Measurements from ENCODE around the gene PRKCE. TPM values are rescaled to one million over a fixed set of nuclear protein-coding genes. Genes with fewer than 3 reads are reported as not detected.

PRKCE gene
- total and polyA plus RNA-seq, 2 donors (not counting 3 experiments of a cell fraction or from before 2014, with no cell fraction given), result 27.9 to 33.9 TPM

- no peak overlapping the region for H3K4me2 ChIP-seq (ENCODE audit: insufficient read depth, low read length)
- DNase-seq (ENCODE audit: low read depth, low spot score), result no peak
Measured at GRCh38 chr2:46036929-46037328, 385.5 kb downstream of the PRKCE start.

More at GRCh38 chr2:46036929-46037328, 385.5 kb downstream of the PRKCE start:
- H3K36me3 ChIP-seq (ENCODE audit: control insufficient read depth in 2 of 2, extremely low read depth in 1 of 2, insufficient read depth in 2 of 2, low read length in 2 of 2), result no peaks in the 10 kb centered on the region
- no peaks in the 10 kb centered on the region for H3K79me2 ChIP-seq (ENCODE audit: control insufficient read depth, insufficient read depth, low read length)
- H3K9ac ChIP-seq (replicated peaks; ENCODE audit: extremely low read depth, insufficient read depth, low read length), result no peak overlapping the region
- H4K20me1 ChIP-seq (replicated peaks; ENCODE audit: control insufficient read depth, extremely low read depth, insufficient read depth, low read length), result no peaks in the 10 kb centered on the region
- TF ChIP-seq POLR2AphosphoS5 (IDR thresholded peaks at IDR 0.05; ENCODE audit: insufficient read depth, low read depth, low read length) (no peak), POLR2A (IDR thresholded peaks at IDR 0.05; ENCODE audit: low read depth, low read length) (no peak), CTCF (IDR thresholded peaks at IDR 0.05; ENCODE audit: extremely low read depth in 1 of 2, insufficient read depth in 1 of 2, low read depth in 1 of 2, low read length in 2 of 2) (no peak), GATA2 (IDR thresholded peaks at IDR 0.05; ENCODE audit: insufficient read depth, insufficient read length, low read depth, low read length) (no peak), JUN (IDR thresholded peaks at IDR 0.05; ENCODE audit: borderline replicate concordance, insufficient read depth, insufficient read length, low read depth) (no peak), FOS (IDR thresholded peaks at IDR 0.05; ENCODE audit: borderline replicate concordance, insufficient read depth, low read length) (no peak), MAX (IDR thresholded peaks at IDR 0.05; ENCODE audit: insufficient read depth, insufficient read length) (no peak), EZH2 (IDR thresholded peaks at IDR 0.05; ENCODE audit: borderline replicate concordance, low read depth, low read length, severe bottlenecking) (no peak), MYC (IDR thresholded peaks at IDR 0.05; ENCODE audit: low read depth, low read length) (no peak)
- POLR2A ChIA-PET, result no interaction called here
- H3K4me3 ChIP-seq (replicated peaks in 1 of 3; ENCODE audit: insufficient read depth in 1 of 3, low read depth in 1 of 3, low read length in 3 of 3), result no peak overlapping the region
- no peak overlapping the region for H2AFZ ChIP-seq (ENCODE audit: low read depth, low read length)
- no peaks in the 10 kb centered on the region for H3K27me3 ChIP-seq (ENCODE audit: control insufficient read depth in 2 of 2, insufficient read depth in 2 of 2, low read length in 2 of 2)
- H3K27ac ChIP-seq (ENCODE audit: insufficient read depth, low read depth, low read length), result no peak overlapping the region
- no TSS peak for BruUV-seq (replicated peaks)
- no peak for FAIRE-seq
- H3K9me1 ChIP-seq (replicated peaks; ENCODE audit: control insufficient read depth, extremely low read depth, insufficient read depth, low read length), result no peaks in the 10 kb centered on the region
- peaks cover 12% of the 10 kb centered on the region for H3K4me1 ChIP-seq (ENCODE audit: control insufficient read depth, extremely low read depth, insufficient read depth, low read length)
- no peaks in the 10 kb centered on the region for H3K9me3 ChIP-seq (replicated peaks; ENCODE audit: control insufficient read depth, insufficient read depth, low read length)
- CTCF ChIA-PET, result interaction anchor here (1.3 to 3.4 kb wide), 4 partner anchors 8 to 26 kb away, joined by 3 to 18 read pairs (median 9); no protein-coding TSS in a partner anchor
- dilution Hi-C loops (cut with MboI; ENCODE audit: extremely low pct_ligation_motif_present, low sequenced_read_pairs) (no loop called here), intact Hi-C loops (cut with micrococcal nuclease) (no loop called here)
